Subcutaneous abdominal adipose tissue (tissue), 5 donors: ENCODE results near the gene PRKD1.
A peak's percentile ranks its signal among the peaks of the same experiment; 100 is the strongest.

Experiments
- H3K27ac ChIP-seq: one replicate; pipeline ENCODE4 v1.7.0; 2013; ENCODE audit warnings: low read depth, mild to moderate bottlenecking, inconsistent platforms, low read length, moderate library complexity
- H3K27me3 ChIP-seq, 5 donors: one replicate each; pipeline ENCODE4 v1.7.0; 2013; ENCODE audit warnings: low read length in 5 of 5, inconsistent platforms in 1 of 5; ENCODE audit not compliant: control insufficient read depth in 5 of 5, insufficient read depth in 4 of 5
- H3K36me3 ChIP-seq, 5 donors: one replicate each; pipeline ENCODE4 v1.7.0; 2013; ENCODE audit warnings: low read length in 5 of 5; ENCODE audit not compliant: control insufficient read depth in 5 of 5, insufficient read depth in 5 of 5
- H3K4me1 ChIP-seq, 5 donors: one replicate each; pipeline ENCODE4 v1.7.0; 2013; ENCODE audit warnings: low read length in 5 of 5, mild to moderate bottlenecking in 3 of 5, moderate library complexity in 1 of 5; ENCODE audit not compliant: control insufficient read depth in 5 of 5, insufficient read depth in 5 of 5
- H3K4me3 ChIP-seq, 5 donors: one replicate each; pipeline ENCODE4 v1.7.0; 2013; ENCODE audit warnings: low read length in 5 of 5, low read depth in 1 of 5
- H3K9ac ChIP-seq, 5 donors: one replicate each; pipeline ENCODE4 v1.7.0; 2013; ENCODE audit warnings: low read length in 5 of 5, mild to moderate bottlenecking in 4 of 5, moderate library complexity in 3 of 5
- H3K9me3 ChIP-seq, 5 donors: one replicate each; pipeline ENCODE4 v1.7.0; 2013; ENCODE audit warnings: low read length in 5 of 5; ENCODE audit not compliant: control insufficient read depth in 5 of 5
- donor health status: healthy.
- donor health status: healthy.
- donor health status: healthy.
- donor health status: healthy.
- donor health status: healthy.

PRKD1 gene

DNA sequence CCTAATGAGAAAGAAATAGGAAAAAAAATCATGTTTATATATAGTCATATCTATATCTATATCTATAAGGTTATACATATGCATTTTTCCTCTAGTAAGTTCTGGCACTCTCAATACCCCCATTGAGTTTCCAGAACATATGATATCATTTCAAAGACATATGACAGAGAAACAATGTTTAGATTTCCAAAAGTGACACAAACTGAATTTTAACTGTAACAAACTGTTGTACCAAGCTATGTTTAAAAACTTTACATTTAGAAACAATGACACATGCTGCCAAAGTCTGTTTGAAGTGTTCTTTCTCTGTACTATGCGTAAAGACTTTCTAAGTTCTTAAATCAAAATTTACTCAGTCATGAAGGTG is 171.6 kb downstream of the PRKD1 start:
- H3K9me3 ChIP-seq, result peaks cover 0 to 4% (median 0%) of the 10 kb centered on the region in 5 donors
- no peaks in the 10 kb centered on the region for H3K27me3 ChIP-seq
- H3K36me3 ChIP-seq, result no peaks in the 10 kb centered on the region
- no peak overlapping the region for H3K4me3 ChIP-seq
- peaks cover 2 to 21% (median 3%) of the 10 kb centered on the region in 5 donors for H3K4me1 ChIP-seq
- H3K9ac ChIP-seq, result no peak overlapping the region
- H3K27ac ChIP-seq, result no peak overlapping the region

DNA sequence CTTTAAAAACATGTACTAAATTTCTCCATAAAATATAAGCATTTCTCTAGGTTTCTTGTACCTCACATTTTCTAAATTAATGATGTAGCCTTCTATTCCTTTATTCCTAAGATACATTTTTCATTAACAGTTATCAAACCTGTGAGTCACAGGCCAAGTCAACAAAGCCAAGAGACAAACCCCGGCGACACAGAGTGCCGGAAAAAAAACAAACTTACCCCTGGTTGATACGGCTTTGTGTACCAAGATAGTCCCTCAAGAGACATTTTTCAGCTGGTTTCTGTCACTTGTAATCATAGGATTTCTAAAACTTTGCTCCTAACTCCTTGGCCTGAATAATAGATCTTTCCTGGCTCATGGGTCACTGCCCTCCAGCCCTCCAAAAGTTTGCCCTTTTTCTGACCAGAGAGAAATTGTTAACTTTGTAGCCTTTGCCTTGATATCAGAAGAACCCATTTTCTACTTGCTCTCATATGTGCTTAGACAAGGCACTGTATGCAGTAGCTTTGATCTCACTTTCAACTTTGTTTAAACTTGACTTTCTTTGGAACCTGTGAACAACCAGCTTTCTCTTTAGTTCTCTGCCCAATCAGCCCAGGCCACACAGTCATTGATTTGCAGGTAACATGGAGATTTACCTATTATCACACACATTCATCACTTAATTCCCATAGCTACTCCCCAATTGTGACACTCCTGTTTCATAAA is 172.2 kb downstream of the PRKD1 start:
- Histone ChIP-seq H3K27ac (no peak overlapping the region), H3K9ac (no peak overlapping the region), H3K27me3 (no peaks in the 10 kb centered on the region), H3K9me3 (peaks cover 0 to 4% (median 0%) of the 10 kb centered on the region in 5 donors), H3K36me3 (no peaks in the 10 kb centered on the region), H3K4me3 (no peak overlapping the region), H3K4me1 (peaks cover 2 to 21% (median 3%) of the 10 kb centered on the region in 5 donors)

DNA sequence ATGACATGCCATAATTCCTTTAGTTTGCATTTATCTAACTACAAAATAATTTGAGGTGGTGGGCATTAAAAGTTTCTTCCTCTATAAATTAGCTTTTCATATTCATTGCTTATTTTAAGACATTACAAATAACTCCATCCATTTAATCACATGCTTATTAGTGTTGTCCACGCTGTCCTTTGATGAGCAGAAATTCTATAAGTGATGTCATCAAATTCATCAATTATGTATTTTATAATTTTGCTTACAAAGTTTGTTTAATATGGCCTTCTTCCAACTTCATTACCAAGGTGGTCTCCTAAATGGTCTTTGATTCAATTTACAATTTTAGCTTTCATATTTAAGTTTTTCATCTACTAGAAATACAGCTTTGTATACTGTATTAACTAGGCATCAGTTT is 173.5 kb downstream of the PRKD1 start:
- Histone ChIP-seq H3K4me1 (peaks cover 2 to 25% (median 7%) of the 10 kb centered on the region in 5 donors), H3K9ac (no peak overlapping the region), H3K4me3 (no peak overlapping the region), H3K36me3 (no peaks in the 10 kb centered on the region), H3K27me3 (no peaks in the 10 kb centered on the region), H3K9me3 (peaks cover 0 to 4% (median 0%) of the 10 kb centered on the region in 5 donors), H3K27ac (no peak overlapping the region)

DNA sequence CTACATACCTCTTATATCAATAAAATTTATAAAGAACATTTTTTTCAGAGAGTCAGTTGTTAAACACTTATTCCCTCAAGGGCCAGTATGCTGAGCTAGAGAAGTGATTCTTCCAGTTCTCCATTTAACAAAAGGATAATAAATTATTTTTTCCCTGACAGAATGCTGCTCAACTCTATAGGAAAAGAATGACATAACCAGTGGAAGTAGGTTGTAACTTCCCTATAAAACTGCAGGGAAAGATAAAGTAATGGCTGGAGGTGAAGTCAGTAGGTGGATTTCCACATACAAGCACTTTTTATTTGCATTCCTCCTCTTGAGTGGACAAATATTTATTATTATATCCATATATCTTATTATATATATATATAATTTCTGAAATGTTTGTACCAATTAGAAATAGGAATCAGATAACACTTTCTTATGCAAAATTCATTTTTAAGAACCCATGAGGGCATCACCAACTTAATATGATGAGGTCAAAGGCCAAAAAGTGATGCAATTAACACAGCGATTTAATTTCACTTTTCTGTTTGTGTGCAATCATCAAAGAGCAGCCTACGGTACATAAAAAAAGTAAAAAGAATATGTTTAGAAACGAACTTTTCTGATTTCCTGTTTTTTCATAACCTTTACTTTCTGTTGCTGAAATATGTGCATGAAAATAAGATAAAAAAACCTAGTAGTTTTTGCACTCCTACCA is 175.3 kb downstream of the PRKD1 start:
- peaks cover 0 to 20% (median 6%) of the 10 kb centered on the region in 5 donors for H3K4me1 ChIP-seq
- no peaks in the 10 kb centered on the region for H3K27me3 ChIP-seq
- H3K9me3 ChIP-seq, result peaks cover 0 to 4% (median 0%) of the 10 kb centered on the region in 5 donors
- no peaks in the 10 kb centered on the region for H3K36me3 ChIP-seq
- no peak overlapping the region for H3K9ac ChIP-seq
- no peak overlapping the region for H3K4me3 ChIP-seq
- no peak overlapping the region for H3K27ac ChIP-seq

DNA sequence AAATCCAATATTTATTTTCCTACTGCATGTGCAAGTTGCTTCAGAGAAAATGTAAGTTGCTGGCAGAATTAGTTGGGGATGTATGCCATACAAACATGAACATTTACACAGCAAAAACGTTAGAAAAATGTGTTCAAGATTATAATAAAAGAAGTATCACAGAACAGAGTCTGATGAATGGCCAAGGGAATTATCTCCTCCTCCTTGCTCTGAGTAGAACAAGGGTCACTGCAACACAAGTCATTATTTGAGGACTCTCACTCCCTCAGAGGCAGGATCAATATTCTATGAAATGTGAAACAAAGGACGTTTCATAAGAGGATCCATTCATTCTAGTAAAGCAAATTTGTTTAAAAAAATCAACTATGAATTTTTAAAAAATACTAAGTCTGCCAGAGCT is 177.8 kb downstream of the PRKD1 start:
- H3K9me3 ChIP-seq, result peaks cover 0 to 4% (median 0%) of the 10 kb centered on the region in 5 donors
- H3K27ac ChIP-seq, result no peak overlapping the region
- H3K9ac ChIP-seq, result no peak overlapping the region
- H3K4me3 ChIP-seq, result no peak overlapping the region
- H3K36me3 ChIP-seq, result no peaks in the 10 kb centered on the region
- H3K4me1 ChIP-seq, result peaks cover 0 to 23% (median 6%) of the 10 kb centered on the region in 5 donors
- no peaks in the 10 kb centered on the region for H3K27me3 ChIP-seq

DNA sequence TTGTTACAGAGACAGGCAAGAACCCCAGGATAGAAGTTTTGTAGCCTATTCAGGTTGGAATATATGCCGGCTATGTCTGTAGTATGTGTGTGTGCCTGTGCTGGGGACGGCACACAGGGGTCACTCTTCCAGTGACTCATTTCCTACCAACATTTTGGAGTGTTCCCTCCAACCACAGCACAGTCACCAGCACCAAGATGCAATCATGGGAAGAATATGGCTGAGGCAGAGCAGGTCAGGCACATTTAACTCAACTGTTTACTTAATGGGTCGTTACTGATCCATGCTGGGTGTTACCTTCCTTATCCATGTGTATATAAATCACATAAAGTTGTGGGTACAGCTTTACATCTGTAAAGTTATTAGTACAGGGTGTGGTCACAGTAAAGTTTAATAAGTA is 178.3 kb downstream of the PRKD1 start:
- Histone ChIP-seq H3K4me1 (peaks cover 0 to 26% (median 6%) of the 10 kb centered on the region in 5 donors), H3K27me3 (no peaks in the 10 kb centered on the region), H3K9ac (no peak overlapping the region), H3K9me3 (peaks cover 0 to 4% (median 0%) of the 10 kb centered on the region in 5 donors), H3K27ac (no peak overlapping the region), H3K36me3 (no peaks in the 10 kb centered on the region), H3K4me3 (no peak overlapping the region)

DNA sequence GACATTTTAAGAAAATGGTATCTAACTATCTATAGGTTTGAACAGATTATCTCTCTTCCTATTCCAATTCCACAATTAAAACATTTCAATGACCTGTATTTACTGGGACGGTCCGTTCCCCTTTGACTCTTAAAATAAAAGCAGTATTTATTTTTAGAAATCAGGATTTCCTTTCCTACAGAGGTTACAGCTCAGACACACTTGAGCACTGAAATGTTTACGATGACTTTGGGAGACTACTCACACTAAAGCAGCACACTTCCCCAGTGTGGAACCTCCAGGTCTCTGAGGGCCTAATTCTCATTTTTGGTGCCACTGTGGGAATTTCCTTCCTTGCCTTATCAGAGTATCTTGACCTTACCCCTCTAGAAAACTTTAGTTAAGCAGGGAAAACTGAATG is 181.8 kb downstream of the PRKD1 start:
- H3K27me3 ChIP-seq, result no peaks in the 10 kb centered on the region
- H3K27ac ChIP-seq, result peak overlapping the region; percentile 12
- H3K4me3 ChIP-seq, result no peak overlapping the region
- no peaks in the 10 kb centered on the region for H3K36me3 ChIP-seq
- peaks cover 2 to 49% (median 23%) of the 10 kb centered on the region in 5 donors for H3K4me1 ChIP-seq
- no peaks in the 10 kb centered on the region for H3K9me3 ChIP-seq
- H3K9ac ChIP-seq, result no peak overlapping the region

DNA sequence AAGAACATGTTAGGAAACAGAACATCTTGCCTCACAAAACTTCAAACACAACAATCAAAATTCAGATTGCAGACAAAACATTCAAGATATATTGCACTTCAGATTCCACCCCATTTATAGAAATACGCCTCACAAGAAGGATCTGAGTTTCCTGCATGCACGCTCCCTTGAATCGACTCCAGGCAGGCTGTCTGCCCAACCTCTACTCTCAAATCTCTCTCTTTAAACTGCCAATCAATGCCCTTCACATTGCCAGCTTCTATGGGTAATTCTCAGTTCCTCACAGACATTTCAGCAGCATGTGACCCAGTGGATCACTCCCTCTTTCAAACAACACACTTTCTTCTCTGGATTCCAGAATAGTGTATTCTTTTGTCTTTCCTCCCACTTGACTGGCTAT is 184.1 kb downstream of the PRKD1 start:
- Histone ChIP-seq H3K27ac (no peak overlapping the region), H3K9ac (no peak overlapping the region), H3K4me3 (peak overlapping the region in 1 of 5 donors; percentile 35), H3K4me1 (peaks cover 2 to 43% (median 16%) of the 10 kb centered on the region in 5 donors), H3K36me3 (no peaks in the 10 kb centered on the region), H3K27me3 (no peaks in the 10 kb centered on the region), H3K9me3 (no peaks in the 10 kb centered on the region)

DNA sequence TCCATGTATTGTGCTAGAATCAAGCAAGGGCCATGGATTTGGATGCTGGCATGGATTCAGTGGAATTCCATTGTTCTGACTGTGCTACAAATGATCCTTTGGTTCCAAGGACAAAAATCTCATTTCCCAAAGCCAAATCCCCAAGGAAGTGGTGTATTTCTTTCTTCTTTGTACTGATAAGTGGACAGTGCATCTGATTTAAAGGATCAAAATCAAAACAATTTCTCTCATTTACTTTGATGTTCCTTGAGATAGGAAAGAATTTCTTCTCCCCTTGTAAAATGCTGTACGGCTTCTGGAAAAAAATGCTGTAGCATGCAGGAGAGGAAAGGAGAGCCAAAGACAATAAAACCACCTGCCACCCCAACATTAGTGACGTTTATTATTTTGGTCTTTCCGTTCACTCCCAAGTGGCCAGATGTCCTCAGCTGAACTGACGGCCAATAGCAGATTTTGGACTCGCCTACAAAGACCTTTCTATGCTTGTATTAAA is 185.7 kb downstream of the PRKD1 start:
- H3K27me3 ChIP-seq, result no peaks in the 10 kb centered on the region
- H3K27ac ChIP-seq, result peak overlapping the region; percentile 50

DNA sequence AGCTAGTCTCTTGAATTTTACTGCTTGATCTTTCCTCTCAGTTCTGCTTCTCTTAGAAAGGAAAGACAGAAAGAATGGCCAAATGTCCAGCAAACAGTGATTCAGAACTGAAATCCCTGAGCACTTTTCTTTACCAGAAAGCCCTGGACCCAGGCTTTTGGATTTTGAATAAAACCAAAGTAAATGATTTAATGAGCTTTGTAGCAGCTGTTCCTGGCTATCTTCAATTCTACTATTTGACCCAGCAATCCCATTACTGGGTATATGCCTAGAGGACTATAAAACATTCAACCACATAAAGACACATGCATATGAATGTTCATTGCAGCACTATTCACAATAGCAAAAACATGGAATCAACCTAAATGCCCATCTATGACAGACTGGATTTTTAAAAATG is 187.2 kb downstream of the PRKD1 start:
- Histone ChIP-seq H3K4me3 (no peak overlapping the region), H3K9ac (no peak overlapping the region), H3K36me3 (no peaks in the 10 kb centered on the region), H3K27me3 (no peaks in the 10 kb centered on the region), H3K27ac (no peak overlapping the region), H3K9me3 (no peaks in the 10 kb centered on the region), H3K4me1 (peaks cover 2 to 32% (median 16%) of the 10 kb centered on the region in 5 donors)

More for the DNA sequence above, 185.7 kb downstream of the PRKD1 start:
- Histone ChIP-seq H3K9me3 (no peaks in the 10 kb centered on the region), H3K36me3 (no peaks in the 10 kb centered on the region), H3K4me3 (peak overlapping the region in 3 of 5 donors; percentile 11 to 30 (median 16)), H3K4me1 (peaks cover 2 to 43% (median 16%) of the 10 kb centered on the region in 5 donors), H3K9ac (no peak overlapping the region)
